Measurements from ENCODE around the gene RAB35.

- TF ChIP-seq CTCF (IDR thresholded peaks at IDR 0.05; ENCODE audit: low read depth, low read length, poor library complexity, severe bottlenecking) (no peak), EZH2phosphoT487 (IDR thresholded peaks at IDR 0.05; ENCODE audit: borderline replicate concordance, low read length) (no peak)
Observed at GRCh38 chr12:120156315-120157259, 40.0 kb upstream of the RAB35 start.
